GM20431 (cell line): ENCODE data around the gene CELSR2.

ENCODE experiments used
- in situ Hi-C: fragments of 300-500 bp; cut with MseI, MboI; formaldehyde crosslinking; loops from one replicate; pipeline ENCODE4 v1.15.0; 2020; ENCODE audit warnings: low sequenced_read_pairs; ENCODE audit not compliant: unreplicated experiment

CELSR2 gene

GRCh38 chr1:109249654-109250401 lies 489 bp downstream of the CELSR2 start:
- in situ Hi-C loops = loop anchor here (25.0 kb wide), 1 partner anchor 287 kb away; the partner anchor contains the start of genes GNAI3 and GPR61

- in situ Hi-C loops = loop anchor here (25.0 kb wide), 1 partner anchor 287 kb away; the partner anchor contains the start of genes GNAI3 and GPR61
Measured at GRCh38 chr1:109250454-109251276, 1.3 kb downstream of the CELSR2 start.

- in situ Hi-C loops = loop anchor here (25.0 kb wide), 1 partner anchor 286 kb away; the partner anchor contains the start of genes GNAI3 and GPR61
Measured at GRCh38 chr1:109251277-109252166, 2.2 kb downstream of the CELSR2 start.

- in situ Hi-C loops = loop anchor here (25.0 kb wide), 1 partner anchor 285 kb away; the partner anchor contains the start of genes GNAI3 and GPR61
Measured at GRCh38 chr1:109252167-109252892, 3.0 kb downstream of the CELSR2 start.

- in situ Hi-C loops = loop anchor here (25.0 kb wide), 1 partner anchor 284 kb away; the partner anchor contains the start of genes GNAI3 and GPR61
Measured at GRCh38 chr1:109252893-109253802, 3.8 kb downstream of the CELSR2 start.

DNA sequence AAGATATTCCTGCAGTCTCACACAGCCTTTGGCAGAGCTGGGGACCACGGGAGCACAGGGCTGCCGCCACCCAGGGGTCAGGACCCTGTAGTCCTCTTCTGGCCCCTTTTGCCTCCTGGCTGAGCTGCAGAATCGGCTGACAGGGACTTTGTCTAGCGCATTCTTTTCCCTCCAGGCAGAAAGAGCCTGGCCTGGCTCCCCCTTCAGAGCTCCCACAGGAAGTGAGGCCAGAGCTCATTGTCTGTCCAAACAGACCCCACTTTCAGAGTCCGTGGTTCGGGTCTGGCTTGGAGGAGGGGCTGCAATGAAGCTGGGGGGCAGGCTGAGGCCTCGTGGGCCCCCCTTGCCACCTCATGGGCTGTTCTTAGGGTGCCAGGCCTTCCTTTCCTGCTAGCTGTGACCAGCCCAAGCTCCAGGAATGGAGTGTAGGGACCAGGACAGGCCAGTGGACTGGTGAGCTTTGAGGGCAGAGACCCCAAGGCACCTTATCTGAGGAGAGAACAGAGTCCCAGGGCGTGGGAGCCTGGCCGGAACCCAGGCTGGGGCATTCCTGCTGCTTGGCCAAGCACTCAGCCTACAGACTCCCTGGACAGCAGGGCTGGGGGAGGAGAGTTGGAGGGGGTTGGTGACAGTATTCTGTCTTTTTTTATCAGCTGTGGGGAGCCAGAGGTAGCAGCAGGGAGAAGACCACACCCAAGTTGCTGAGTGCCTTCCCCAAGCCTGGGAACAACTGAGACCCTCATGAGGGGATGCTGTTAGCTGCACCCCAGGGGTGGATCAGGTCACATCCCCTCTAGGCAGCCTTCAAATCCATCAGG lies 4.7 kb downstream of the CELSR2 start:
- in situ Hi-C loops = loop anchor here (25.0 kb wide), 1 partner anchor 283 kb away; the partner anchor contains the start of genes GNAI3 and GPR61

DNA sequence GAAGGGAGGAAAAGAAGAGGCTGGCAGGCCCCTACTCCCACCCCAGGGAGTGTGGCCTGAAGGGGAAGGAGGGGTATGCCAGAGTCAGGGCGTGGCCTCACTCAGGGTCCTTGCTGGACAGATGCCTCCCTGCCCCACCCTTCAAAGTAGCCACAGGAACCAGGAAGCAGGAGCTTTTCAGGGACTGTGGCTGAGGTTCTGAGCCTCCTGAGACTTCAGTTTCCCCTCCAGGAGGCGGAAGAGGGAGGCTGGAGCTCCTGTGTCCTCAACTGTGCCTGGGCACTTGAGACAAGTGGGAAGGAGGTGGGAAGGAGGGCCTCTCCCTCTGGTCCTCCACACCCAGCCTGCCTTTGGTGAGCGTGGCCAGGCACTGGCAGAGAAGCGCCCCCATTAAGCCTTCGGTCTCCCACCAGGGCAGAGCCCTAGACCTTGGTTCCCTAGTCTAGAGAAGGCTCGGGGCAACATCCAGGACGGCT lies 5.3 kb downstream of the CELSR2 start:
- in situ Hi-C loops = loop anchor here (25.0 kb wide), 1 partner anchor 283 kb away; the partner anchor contains the start of genes GNAI3 and GPR61

DNA sequence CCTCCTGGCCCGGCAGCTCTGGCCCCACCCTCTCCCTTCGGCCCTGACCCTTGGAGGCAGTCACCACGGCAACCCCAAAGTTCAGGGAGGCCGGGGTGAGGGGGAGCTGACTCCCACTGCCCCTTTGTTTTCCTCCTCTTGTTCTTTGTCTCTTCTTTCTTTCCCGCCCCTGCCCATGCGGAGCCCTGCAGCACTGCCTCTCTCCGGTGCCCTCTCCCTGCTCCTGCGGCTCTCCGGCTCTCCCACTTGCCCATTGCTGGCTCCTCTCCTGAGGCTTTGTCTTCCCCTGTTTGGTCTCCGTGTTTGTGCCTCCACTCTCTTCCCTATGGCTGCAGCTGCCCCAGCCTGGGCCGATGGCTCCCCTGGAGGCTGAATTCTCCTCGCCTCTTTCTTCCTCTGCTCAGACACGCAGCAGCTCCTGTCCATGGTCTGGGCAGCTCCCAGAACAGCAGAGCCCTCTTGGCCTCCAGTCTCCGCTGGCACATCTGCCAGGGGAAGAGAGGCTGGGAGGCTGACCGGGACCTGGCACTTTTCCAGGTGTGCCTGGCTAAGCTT lies 5.8 kb downstream of the CELSR2 start:
- in situ Hi-C loops = loop anchor here (25.0 kb wide), 1 partner anchor 282 kb away; the partner anchor contains the start of genes GNAI3 and GPR61

DNA sequence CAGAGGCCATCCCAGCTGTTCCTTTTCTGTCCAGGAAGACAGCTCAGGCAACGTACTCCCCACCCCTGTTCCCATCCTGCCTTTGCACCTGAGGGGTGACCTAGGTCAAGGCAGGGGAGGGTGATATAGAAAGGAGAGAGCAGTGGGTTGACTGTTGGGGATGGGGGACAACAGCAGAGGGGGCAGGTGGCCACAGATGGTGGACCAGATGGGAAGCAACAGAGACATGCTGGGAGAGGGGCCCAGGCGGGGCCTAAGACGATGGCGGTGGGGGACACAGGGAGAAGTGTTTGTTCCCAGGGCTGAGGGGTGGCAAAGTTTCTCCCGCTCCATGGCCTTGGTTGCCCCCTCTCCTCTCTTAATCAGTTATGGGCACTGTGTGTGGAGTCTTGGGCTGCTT lies 6.3 kb downstream of the CELSR2 start:
- in situ Hi-C loops = loop anchor here (25.0 kb wide), 1 partner anchor 282 kb away; the partner anchor contains the start of genes GNAI3 and GPR61

DNA sequence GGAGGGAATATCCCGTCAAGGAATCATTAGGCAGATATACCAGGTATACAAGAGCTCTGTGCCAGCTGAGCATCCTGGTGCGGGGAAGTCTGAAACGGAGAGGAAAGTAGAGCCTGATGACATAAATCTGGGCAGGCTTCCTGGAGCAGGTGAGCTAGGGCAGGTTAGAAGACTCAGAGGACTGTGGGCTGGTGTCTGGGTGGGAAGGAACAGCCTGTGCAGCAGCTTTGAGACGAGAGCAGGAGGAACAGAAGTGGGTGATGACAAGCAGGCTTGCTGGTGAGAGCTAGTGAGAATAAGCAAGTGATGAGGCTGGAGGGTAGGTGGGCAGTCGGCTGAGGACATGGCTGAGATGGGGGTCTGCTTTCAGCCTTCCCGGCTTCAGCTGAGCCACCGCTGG lies 6.7 kb downstream of the CELSR2 start:
- in situ Hi-C loops = loop anchor here (25.0 kb wide), 1 partner anchor 281 kb away; the partner anchor contains the start of genes GNAI3 and GPR61

DNA sequence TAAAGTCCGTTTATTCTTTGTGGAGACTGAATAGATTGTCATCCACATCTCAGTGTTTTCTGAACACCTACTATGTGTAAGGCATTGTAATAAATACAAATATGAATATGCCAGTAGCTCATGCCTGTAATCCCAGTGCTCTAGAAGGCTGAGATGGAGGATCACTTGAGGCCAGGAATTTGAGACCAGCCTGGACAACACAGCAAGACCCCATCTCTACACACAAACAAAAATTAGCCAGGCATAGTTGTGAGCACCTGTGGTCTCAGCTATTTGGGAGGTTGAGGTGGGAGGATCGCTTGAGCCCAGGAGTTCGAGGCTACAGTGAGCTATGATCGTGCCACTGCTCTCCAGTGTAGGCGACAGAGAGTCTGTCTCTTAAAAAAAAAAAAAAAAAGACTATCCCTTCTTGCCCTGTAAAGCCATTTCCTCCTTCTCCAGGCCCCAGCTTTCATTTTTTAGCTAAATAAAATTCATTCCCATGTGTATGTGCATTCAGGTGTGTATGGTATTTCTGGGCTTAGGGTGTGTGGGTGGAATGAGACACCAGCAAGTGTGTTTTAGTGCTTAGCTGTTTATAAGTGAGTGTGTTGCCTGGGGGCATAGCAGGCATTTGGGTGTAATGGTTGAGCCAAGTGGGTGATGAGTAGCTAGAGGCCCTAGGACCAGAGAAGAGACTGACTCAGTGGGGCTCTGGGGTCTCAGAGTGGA lies 7.8 kb downstream of the CELSR2 start:
- in situ Hi-C loops = loop anchor here (25.0 kb wide), 1 partner anchor 280 kb away; the partner anchor contains the start of genes GNAI3 and GPR61

GRCh38 chr1:109257682-109258421 lies 8.5 kb downstream of the CELSR2 start:
- in situ Hi-C loops = loop anchor here (25.0 kb wide), 1 partner anchor 279 kb away; the partner anchor contains the start of genes GNAI3 and GPR61

DNA sequence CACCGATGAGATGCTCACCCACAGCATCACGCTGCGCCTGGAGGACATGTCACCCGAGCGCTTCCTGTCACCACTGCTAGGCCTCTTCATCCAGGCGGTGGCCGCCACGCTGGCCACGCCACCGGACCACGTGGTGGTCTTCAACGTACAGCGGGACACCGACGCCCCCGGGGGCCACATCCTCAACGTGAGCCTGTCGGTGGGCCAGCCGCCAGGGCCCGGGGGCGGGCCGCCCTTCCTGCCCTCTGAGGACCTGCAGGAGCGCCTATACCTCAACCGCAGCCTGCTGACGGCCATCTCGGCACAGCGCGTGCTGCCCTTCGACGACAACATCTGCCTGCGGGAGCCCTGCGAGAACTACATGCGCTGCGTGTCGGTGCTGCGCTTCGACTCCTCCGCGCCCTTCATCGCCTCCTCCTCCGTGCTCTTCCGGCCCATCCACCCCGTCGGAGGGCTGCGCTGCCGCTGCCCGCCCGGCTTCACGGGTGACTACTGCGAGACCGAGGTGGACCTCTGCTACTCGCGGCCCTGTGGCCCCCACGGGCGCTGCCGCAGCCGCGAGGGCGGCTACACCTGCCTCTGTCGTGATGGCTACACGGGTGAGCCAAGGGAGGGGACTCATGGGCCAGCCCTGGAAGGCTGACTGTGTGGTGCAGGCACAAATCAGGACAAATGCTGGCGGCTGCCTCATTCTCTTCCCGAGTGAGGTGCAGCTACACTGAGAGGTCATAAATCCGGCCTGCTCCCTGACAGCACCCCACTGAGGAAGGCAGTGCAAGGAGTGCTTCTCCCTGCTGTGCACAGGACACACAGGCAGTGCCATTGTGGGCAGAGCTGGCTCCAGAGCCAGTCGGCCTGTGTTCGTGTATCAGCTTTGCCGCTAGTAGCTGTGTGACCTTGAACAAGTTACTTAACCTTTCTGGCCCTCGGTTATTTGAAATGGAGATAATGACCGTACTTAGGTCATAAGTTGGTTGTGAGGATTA lies 9.4 kb downstream of the CELSR2 start:
- in situ Hi-C loops = loop anchor here (25.0 kb wide), 1 partner anchor 279 kb away; the partner anchor contains the start of genes GNAI3 and GPR61
